GM20431 (cell line): ENCODE data around the gene BCAR3.
"Not testable (repeated sequence)": the region's sequence is repeated elsewhere in the genome, so short reads cannot be mapped to it uniquely, and the experiment has no call there.

Experiments
- in situ Hi-C: fragments of 300-500 bp; cut with MseI, MboI; formaldehyde crosslinking; loops from one replicate; pipeline ENCODE4 v1.15.0; 2020; ENCODE audit warnings: low sequenced_read_pairs; ENCODE audit not compliant: unreplicated experiment

BCAR3 gene

DNA sequence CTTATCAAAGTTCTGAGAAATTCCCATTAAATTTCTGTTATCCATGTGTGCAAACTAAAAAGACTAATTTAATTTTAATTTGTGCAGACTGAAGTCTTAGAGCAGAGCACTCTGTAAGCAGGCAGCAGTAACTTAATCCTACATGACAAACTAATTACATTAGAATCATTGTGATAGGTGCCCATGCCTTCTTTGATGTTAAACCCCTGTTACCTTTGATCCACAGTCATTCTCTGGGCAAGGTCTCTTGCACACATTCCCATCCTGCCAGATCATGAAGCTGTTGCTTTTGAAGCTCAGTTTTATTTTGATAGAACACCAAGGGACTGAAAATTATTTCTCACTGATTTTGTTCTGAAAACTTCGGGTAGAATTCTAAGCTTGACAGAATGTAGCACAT, 77.2 kb downstream of the BCAR3 start:
- in situ Hi-C loops = no loop called here

DNA sequence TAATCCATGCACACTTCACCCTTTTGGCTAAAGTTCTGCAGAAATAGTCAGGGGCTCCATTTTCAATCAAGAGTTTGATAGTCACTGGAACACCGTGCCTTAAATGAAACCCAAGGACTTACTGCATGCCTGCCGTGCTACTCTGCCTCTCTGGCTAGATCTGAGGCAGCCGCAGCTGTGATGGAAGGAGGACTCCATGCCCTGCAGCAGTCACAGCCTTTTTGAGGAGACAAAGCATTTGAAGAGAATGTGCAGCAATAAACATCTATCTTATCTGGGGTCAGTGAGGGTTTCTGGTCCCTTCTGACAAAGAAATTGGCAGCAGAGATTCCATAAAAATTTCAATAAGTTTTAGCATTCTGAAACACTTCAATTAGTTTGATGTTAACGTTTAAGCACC, 78.0 kb downstream of the BCAR3 start:
- in situ Hi-C loops = no loop called here

DNA sequence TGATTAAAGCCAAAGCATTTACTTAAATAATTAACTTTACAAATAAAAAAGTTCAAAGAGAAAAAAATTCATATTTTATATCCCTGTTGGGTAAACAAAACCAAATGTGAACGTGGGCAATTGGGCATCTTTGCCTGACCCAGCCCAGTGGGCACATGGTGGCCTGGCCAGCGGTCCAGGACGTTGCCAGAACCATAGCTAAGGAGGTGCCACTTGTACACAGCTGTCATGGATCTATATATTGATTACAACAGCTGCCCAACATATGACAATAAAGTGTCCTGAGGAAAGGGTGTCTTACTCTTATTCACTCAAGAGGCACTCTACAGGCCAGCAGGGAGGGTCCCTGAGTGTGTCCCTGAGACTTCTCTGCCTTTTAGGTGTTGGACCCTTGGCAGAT, 78.5 kb downstream of the BCAR3 start:
- in situ Hi-C loops = no loop called here

DNA sequence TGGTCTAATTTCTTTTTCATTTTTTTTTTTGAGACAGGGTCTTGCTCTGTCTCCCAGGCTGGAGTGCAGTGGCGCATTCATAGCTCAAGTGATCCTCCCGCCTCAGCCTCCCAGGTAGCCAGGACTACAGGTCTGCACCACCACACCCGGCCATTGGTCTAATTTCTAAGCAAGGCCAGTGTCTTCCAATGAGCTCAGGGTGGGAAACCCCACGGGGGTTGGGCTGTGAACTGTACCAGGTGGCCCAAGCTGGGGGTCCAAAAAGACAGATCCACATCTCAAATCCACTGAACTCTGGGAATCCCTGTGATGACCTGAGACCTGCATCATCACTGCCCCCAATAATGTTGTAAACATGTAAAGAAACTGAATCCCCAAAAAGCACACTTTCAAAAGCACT, 79.5 kb downstream of the BCAR3 start:
- in situ Hi-C loops = no loop called here

DNA sequence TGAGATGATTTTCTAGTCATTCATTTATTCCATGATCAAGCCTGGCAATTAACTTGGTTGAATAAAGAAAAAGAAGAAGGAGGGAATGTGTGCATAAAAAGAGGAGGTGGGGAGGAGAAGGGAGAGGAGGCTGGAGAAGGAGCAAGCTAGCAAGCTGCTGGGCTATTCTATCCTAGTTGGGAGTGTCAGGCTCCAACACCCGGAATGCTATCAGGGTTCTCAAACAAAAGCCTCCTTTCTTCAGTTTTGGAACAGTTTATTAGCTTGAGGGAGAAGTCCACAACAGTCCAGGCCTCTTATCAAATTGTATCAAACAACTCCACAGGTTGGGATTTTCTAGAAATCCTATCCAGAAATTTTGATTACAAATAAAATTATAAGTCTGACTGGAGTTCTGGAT, 80.0 kb downstream of the BCAR3 start:
- in situ Hi-C loops = no loop called here

DNA sequence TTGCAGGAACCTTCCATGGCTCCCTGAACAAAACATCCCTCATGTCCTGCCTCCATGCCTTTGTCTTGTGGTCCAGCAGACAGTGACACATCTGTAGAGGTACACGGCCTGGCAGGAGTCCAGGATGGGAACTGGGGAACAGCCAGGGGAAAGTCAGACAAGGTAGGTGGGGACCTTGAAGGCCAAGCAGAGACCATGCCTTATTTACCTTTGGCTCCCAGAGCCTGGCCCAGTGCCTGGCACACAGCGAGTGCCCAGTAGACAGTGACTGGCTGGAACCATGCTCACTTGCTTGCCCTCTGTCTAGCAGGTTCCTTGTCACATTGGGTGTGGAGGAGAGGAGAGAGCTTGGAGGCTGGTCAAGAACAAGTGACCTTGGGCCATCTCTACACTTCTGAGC, 81.0 kb downstream of the BCAR3 start:
- in situ Hi-C loops = no loop called here

DNA sequence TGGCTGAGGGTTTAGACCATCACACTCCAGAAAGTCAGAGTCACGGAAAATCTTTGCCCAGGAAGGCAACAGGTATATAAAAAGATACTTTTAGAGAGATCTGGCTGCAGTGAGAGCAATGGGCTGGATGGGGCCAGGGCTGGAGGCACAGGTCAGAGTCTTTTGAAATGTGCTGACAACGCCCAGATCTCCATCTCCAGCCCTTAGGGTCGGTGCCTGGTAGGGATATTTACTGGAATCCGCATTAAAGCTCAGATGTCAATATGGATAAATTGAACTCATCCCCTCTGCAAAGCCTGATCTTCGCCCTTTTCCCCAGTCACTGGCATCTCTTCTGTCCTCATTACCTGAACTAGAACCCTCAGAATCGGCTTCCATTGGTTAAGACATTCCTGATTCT, 82.2 kb downstream of the BCAR3 start:
- in situ Hi-C loops = no loop called here

DNA sequence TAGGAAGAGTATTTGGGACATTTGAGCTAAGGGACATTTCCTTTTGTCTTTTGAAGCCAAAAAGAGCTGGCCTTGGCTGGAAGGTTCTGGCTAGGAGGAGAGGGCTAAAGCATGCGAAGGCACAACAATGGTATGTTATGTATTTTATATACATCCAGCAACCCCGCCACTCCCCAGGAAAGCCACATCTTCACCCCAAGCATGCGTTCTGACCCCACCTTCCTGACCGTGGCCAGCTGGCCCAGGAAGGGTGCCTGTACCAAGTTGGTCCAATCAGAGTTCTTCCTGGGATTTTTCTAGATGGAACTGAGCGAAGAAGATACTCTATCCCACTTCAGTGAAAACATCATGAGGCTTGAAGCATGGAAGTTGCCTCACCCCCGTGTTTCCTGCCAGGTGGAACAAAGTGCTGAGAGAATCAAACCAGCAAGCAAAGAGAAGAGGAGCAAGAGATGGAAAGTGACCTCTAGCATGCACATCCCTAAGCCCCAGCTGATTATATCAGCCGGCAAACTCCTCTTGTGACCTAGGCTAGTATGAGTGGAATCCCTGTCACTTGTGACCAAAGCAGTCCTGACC, 82.7 kb downstream of the BCAR3 start:
- in situ Hi-C loops = no loop called here

DNA sequence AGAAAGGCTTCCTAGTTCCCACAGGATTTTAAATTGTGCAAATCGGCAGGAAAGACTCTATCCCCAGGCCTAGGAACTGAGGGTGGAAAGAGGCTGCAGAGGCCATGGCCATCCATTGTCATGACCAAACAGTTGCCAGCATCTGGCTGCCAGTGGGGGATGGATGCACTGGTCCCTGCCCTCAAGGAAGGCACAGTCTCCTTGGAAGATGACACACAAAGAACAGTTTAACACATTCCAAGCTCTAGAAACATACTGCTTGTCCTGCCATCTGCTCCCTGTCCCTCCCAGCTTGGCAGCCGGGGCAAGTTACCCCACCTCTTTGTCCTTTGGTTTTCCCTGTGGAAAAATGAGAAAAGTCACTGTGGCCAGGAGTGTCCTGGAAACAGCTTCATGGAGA, 83.2 kb downstream of the BCAR3 start:
- in situ Hi-C loops = no loop called here

DNA sequence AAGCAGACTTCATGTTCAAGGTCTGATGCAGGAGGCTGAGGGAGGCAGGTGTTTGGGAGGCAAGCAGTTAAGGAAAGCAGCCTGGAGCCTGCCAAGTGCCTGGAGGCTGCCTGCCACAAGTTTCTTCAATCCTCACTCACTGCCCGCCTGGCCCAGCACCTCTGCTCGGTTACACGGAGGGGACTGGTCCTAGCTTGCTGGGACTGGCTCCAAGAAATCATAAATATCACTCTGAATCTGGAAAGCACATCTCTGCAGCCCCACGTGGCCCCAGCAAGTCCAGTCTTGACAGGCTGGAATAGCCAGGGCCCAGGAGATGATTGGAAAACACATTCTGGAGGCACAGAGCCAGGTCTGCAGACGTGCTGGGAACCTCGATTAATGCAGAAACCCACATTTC, 83.9 kb downstream of the BCAR3 start:
- in situ Hi-C loops = no loop called here

DNA sequence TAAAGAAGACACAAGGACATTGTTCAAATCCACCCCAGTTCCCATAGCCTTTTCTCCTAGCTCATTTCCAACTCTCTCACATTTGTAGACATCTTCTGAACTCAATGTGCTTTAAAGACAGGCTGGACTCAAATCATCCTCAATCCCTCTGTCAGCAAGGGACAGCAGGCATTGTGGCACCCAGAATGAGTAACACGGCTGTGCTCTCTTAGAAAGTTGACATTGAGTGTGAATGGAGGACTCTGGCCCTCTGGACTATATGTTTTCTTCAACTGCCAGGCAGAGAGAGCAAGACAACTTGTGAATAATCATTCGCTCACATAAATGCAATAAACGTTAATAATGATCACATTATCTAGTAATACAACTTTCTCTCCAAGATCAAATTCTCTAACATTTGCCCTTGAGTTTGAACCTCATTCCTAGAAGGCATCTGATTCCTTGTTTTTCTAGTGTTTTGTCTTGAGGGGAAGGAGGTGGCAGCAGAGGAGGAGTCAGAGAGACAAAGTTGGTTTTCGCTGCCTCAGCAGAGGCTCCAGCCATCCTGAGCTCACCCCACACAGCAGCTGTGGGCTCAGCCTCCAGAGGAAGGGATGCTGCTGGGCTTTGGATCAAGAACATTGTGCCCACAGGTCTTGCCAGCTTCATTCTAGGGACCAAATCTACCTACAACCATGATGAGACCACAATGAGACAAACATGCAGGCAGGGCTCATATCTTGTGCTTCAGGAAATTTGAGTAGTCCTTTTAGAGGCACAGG, 85.1 kb downstream of the BCAR3 start:
- in situ Hi-C loops = no loop called here

DNA sequence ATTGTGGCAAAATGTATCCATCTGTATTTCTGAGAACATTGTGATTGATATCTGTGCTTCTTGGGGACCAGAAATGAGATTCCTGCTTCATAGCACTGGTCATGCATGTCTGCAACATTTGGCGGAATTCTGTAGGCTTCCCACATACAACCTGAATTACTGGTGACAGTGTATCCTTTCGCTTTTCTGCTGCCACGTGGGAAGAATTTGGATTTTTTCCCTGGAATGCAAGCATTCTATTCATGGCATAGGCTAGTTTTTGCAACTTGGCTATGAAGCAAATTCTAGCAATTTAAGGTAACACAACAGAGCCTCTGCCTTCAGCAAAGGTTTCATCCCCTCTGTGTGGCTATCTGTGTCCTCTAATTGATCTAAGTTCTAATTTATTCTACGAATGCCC, 85.9 kb downstream of the BCAR3 start:
- in situ Hi-C loops = no loop called here

DNA sequence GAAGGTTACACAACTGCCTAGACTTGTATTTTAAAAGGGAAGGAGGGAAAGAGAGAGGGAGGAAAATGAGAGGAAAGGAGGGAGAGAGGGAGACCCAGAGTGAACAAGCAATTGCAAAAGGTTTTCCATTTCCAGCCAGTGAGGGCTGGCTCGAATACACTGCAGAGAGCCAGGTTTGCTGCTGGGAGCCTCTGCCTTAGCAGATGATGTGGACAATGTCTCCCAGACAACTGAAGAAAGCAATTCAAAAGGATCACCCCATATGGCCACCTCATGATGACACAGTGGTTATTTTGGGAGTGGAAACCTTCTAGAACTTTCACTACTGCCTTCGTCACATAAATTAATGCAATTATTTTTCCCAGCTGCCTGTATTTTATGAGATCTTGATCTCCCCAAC, 86.4 kb downstream of the BCAR3 start:
- in situ Hi-C loops = no loop called here

DNA sequence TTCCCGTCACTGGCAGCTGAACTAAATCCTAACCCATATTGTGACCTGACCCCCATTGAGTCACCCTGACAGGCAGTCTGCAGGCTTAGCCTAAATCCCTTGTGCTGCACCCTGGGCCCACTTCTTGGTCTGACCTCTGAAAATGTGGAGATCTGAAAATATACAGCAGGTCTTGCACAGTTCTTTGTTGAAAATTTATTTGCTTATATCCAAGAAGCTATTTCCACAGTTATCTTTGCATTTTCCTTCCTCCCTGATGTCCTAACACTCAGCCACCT, 87.1 kb downstream of the BCAR3 start:
- in situ Hi-C loops = no loop called here

DNA sequence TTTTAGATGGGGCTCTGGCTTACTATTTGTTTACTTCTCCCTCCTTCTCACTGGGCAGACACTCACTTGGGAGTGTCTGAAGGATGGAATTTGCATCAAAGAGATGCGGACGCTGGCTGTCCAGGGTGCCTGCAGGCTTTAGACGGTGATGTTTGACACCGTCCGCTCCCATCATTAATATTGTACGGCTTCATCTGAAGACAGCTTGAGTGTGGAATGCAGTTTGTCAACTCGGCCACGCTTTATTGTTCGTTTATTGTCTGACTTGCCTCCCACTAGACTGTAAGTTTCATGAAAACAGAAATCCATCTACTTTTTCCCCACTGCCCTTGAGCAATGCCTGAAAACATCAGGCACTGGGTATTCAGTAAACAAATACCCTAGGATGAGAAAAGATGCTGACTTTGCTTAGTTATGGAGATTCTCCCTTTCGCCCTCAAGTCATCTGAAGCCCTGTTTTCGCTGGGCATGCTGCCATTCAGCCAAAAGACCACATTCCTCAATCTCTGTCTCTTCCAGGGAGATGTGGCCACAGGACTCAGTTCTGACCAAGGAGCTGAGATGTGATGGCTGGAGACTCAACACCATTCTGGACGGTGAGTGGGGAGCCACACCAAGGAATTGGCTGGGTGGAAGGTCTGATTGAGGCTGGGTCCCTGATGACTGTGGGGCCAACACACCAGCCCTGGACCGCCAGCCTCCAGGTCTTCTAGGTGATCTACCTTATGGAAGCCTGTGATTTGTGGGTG, 87.6 kb downstream of the BCAR3 start:
- in situ Hi-C loops = no loop called here

DNA sequence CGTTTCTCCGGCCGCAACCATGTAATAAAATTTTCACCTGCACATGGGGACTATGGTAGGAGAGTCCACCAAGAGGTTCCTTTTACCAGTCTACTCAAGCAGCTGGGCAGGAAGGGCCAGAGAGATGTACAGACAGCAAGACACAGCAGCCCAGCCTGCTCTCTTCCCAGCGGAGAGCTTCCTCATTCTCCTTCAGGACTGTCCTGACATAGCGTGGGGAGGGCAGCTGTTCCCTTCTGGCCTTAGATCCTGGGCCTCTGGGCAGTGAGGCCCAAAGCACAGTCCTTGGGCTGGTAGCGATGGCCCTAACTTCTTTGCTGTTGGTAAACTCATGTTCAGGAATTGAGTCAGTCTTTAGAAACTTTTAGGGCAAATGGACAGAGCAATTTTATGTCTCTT, 89.1 kb downstream of the BCAR3 start:
- in situ Hi-C loops = no loop called here

DNA sequence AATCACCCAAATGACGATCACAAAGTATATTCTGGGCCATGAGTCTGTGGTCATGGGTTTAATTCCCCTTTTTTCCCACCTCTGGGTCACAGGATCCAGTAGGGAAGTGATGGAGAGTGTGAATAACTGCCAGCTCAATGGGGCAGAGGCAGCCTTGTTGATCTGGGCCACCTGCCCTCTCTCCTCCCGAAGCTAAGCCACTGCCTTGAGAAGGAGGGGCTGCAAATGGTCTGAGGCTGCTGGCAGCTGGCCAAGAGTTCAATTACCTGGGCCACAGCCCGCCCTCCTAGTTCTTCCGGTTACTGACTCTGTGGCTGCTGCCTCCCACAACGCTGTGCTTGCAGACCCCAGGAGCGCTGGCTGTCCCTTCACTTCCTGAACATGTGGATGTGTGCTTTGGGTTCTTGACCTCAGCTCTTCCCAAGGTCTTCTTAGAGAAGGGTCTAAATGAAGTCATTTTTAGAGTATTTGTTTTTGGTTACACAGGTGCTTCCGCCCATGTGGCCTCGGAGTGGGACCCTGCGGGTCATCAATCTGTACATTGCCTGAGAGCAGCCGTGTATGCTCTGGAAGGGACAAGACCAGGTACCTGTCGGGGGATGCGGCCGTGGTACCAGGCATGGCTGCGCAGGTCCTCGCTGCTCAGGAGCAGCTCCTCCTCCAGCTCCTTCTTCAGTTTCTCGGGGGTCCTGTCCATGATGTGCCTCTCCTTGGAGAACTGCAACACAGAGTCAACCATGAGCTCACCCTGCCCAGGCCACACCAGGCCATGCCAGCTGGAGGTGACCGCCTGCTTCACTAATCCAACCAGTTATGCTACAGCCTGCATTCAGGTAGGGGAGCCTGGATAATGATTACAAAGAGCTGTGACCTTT, 89.7 kb downstream of the BCAR3 start:
- in situ Hi-C loops = no loop called here

DNA sequence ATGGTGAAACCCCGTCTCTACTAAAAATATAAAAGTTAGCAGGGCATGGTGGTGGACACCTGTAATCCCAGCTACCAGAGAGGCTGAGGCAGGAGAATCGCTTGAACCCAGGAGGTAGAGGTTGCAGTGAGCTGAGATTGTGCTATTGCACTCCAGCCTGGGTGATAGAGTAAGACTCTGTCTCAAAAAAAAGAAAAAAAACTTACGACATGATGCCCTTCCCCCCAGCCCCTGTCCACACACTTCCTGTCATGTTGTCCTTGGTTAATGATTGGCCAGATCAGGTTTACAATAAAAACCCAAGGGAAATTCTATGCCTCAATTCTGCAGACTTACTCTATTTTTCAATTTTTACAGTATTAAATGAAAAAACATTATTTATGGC, 90.4 kb downstream of the BCAR3 start:
- in situ Hi-C loops = not testable (repeated sequence)

DNA sequence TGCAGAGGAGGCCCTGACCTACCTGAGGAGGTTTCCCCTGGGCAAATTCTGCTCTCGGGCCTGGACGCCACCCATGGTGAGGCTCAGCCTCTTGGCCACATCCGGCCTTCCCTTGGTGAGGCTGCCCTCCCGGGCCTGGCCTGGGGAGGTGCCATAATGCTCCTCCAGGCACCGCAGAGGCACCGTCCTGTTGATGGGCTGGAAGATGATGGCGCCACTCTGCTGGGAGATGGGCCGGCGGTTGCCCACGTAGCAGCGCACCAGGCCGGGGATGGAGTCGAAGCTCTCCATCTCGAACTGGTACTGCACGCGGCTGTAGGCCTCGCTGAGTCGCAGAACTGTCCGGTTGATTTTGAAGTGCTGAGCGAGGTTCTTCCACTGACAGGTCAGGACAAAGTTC, 92.7 kb downstream of the BCAR3 start:
- in situ Hi-C loops = no loop called here

DNA sequence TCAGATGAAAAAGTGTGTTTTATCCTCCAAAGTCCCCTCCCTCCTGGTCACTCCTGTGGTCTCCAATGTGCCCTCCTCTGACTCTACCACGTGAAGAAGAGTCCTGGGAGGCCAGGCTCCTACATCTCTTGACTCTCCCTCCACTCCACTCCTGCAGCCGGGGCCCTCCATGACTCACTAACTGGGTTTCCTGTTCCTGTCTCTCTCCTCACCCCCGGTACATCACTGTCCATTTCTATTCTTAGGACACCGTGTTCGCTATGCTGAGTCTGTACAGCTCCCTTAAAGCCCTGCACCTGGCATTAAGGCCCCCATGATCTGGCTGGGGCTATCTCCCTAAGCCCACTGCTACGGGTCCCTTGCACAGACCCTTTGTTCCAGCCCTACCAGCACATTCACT, 93.4 kb downstream of the BCAR3 start:
- in situ Hi-C loops = no loop called here

DNA sequence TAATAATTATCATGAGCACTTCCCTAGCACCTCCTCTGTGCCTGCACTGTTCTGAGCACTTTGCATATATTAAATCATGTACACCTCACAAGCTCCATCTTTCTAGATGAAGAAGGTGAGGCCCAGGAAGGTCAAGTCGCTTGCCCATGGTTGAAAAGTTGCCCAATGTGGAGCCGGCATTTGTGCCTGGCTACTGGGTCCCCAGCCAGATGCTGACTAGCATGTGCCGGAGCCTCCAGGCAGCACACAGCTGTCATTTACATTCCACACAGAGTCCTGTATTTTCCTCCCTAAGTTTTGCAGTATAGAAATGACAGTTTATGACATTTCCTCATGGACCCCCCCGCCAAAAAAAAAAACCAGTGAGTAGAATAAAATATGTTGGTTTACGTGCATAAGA, 94.3 kb downstream of the BCAR3 start:
- in situ Hi-C loops = no loop called here
